Stimulated activated naive CD8-positive, alpha-beta T cell treated with anti-CD3 and anti-CD28 coated beads, Interleukin-15, Interleukin-2, amounts not matched to agents 100 ng/mL and 50 ng/mL, for 24 hours (primary cell): ENCODE results near the gene FAM9A.
"Not testable (repeated sequence)": the region's sequence is repeated elsewhere in the genome, so short reads cannot be mapped to it uniquely, and the experiment has no call there.

Experiments
- H3K27ac Mint-ChIP-seq: one replicate; pipeline ENCODE4 v1.8.0; 2021; ENCODE audit warnings: mild to moderate bottlenecking, mixed read lengths
- H3K27me3 Mint-ChIP-seq: one replicate; pipeline ENCODE4 v1.8.0; 2021; ENCODE audit warnings: mixed read lengths
- H3K36me3 Mint-ChIP-seq: one replicate; pipeline ENCODE4 v1.8.0; 2021; ENCODE audit warnings: low read depth, mixed read lengths
- H3K4me1 Mint-ChIP-seq: one replicate; pipeline ENCODE4 v1.8.0; 2021; ENCODE audit warnings: low read depth, mixed read lengths
- H3K4me3 Mint-ChIP-seq: one replicate; pipeline ENCODE4 v1.8.0; 2021; ENCODE audit warnings: mild to moderate bottlenecking, mixed read lengths
- H3K9me3 Mint-ChIP-seq: one replicate; pipeline ENCODE4 v1.8.0; 2021; ENCODE audit warnings: mixed read lengths

FAM9A gene

DNA sequence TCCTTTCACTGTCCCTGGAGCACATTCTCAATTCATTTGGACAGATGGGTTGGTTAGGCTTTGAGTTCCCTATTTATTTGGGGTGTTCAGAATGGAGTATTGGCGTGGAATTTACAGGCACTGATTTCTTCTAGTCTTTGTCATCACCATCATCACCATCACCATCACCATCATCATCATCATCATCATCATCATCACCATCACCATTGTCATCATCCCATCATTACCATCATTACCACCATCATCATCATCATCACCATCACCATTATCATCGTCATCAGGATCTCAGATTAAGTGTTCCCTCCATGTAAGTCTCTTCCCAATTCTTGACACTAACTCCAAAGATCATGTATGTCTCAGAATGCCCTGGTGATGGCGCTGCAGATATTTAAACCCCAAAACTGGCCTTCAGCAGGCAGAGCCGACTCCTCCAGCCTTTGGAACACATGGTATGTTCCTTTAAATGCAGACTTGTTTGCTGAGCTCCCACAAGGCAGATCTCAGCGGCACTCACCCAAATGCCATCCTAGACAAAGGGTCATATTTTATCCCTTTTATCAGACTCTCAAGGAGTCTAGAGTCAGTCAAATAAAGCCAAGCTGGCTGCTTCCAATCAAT lies 19.8 kb upstream of the FAM9A start:
- no peaks in the 10 kb centered on the region for H3K36me3 Mint-ChIP-seq

DNA sequence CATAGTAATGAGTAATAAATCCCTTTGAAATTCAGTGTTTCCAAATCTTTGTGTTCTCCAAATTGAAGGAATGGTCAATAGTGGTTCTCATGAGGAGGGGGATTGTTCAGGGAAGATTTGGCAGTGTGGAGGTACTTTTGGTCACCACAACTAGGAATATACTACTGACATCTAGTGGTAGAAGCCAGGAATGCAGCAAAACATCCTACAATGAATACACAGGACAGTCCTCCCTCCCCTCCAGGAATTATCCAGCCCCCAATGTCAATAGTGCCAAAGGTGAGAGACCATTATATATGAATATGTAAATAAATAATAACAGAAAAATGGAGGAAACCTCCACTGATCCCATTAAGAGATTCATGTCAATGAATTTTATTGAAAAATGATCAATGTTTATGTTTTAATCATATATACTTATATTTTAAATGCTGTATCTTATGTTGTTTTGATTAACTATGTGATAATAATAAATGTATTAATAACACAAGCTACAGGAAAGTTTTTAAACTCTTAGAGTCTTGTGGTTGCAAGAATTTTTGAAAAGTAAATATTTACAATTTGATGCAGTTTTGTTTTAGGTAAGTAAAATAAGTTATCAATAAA lies 14.4 kb upstream of the FAM9A start:
- H3K27me3 Mint-ChIP-seq = no peaks in the 10 kb centered on the region
- H3K36me3 Mint-ChIP-seq = no peaks in the 10 kb centered on the region
- no peak overlapping the region for H3K4me3 Mint-ChIP-seq
- no peaks in the 10 kb centered on the region for H3K4me1 Mint-ChIP-seq
- H3K9me3 Mint-ChIP-seq = no peaks in the 10 kb centered on the region
- H3K27ac Mint-ChIP-seq = no peak overlapping the region

More for the DNA sequence above, 19.8 kb upstream of the FAM9A start:
- H3K9me3 Mint-ChIP-seq = no peaks in the 10 kb centered on the region
- H3K27ac Mint-ChIP-seq = no peak overlapping the region
- H3K27me3 Mint-ChIP-seq = peaks cover 10% of the 10 kb centered on the region
- H3K4me3 Mint-ChIP-seq = no peak overlapping the region
- H3K4me1 Mint-ChIP-seq = no peaks in the 10 kb centered on the region

GRCh38 chrX:8813036-8813435 lies 11.9 kb upstream of the FAM9A start:
- H3K9me3 Mint-ChIP-seq = no peaks in the 10 kb centered on the region
- H3K36me3 Mint-ChIP-seq = no peaks in the 10 kb centered on the region
- no peaks in the 10 kb centered on the region for H3K27me3 Mint-ChIP-seq
- H3K4me1 Mint-ChIP-seq = no peaks in the 10 kb centered on the region
- no peak overlapping the region for H3K27ac Mint-ChIP-seq
- no peak overlapping the region for H3K4me3 Mint-ChIP-seq

DNA sequence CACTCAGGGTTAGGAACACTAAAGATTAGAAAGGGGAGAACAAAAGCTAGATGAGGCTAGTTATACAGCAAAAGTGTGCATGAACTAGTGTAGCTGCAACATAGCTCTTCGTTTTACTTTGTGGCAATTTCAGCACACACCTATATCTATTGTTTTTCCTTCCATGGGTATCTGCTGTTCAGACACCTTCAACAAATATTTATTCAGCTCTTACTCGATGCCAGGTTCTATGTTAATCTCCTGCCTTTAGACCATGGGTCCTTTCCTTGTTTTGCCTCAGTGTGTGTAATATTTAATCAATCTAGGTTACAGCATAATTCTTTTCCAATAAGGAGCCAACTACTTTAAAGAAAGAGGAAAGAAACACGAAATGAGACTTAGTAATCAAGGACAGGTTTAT lies 10.4 kb upstream of the FAM9A start:
- H3K27ac Mint-ChIP-seq = no peak overlapping the region
- no peaks in the 10 kb centered on the region for H3K9me3 Mint-ChIP-seq
- peaks cover 3% of the 10 kb centered on the region for H3K27me3 Mint-ChIP-seq
- no peaks in the 10 kb centered on the region for H3K4me1 Mint-ChIP-seq
- no peaks in the 10 kb centered on the region for H3K36me3 Mint-ChIP-seq
- no peak overlapping the region for H3K4me3 Mint-ChIP-seq

DNA sequence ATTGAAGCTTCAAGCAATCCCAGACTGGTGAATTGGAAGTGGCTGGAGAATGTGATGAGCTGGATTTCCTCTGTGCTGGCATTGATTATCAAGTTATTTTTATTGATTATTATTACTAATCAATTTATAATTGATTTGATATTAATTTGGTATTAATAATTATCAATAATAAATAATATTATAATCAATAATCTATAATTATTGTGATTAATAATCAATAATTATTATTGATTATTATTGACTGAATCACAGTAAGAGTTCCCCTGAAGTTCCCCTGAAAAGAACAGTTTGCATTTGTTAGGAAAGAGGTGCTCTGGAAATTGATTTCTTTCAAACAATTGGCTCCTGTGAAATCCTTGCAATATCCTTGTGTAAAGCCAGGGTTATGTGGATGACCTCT lies 7.5 kb upstream of the FAM9A start:
- Mint-ChIP-seq H3K9me3 (no peaks in the 10 kb centered on the region), H3K36me3 (no peaks in the 10 kb centered on the region), H3K27me3 (peaks cover 6% of the 10 kb centered on the region), H3K4me1 (no peaks in the 10 kb centered on the region), H3K27ac (no peak overlapping the region), H3K4me3 (no peak overlapping the region)

- Mint-ChIP-seq H3K4me1 (no peaks in the 10 kb centered on the region), H3K36me3 (no peaks in the 10 kb centered on the region), H3K9me3 (no peaks in the 10 kb centered on the region), H3K27me3 (peaks cover 6% of the 10 kb centered on the region), H3K4me3 (no peak overlapping the region), H3K27ac (no peak overlapping the region)
These were observed 4.8 kb upstream of the FAM9A start for GRCh38 chrX:8805974-8806373.

DNA sequence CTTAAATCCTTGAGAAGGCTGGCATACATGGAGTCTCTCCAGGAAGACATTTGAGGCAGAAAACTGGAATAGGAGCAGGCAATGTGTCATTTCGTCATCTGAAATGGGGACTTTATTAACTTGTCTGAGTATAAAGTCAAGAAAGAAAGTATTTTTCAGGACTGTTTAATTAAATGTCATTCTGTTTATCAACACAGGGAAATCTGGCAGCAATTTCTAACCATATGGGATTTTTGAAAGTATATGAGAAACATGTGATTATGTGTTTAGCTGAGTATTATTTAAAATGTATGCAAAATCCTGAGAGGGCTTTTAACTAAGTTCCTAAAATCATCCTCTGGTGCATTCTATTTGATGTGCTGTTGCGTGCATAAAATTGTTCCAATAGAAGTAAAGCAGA lies 3.9 kb upstream of the FAM9A start:
- peaks cover 6% of the 10 kb centered on the region for H3K27me3 Mint-ChIP-seq

GRCh38 chrX:8803326-8803725 lies 2.1 kb upstream of the FAM9A start:
- Mint-ChIP-seq H3K27ac (no peak overlapping the region), H3K36me3 (no peaks in the 10 kb centered on the region), H3K9me3 (no peaks in the 10 kb centered on the region), H3K4me1 (no peaks in the 10 kb centered on the region), H3K27me3 (peaks cover 6% of the 10 kb centered on the region), H3K4me3 (no peak overlapping the region)

More for the DNA sequence above, 3.9 kb upstream of the FAM9A start:
- H3K36me3 Mint-ChIP-seq = no peaks in the 10 kb centered on the region
- H3K4me1 Mint-ChIP-seq = no peaks in the 10 kb centered on the region
- no peak overlapping the region for H3K4me3 Mint-ChIP-seq
- no peak overlapping the region for H3K27ac Mint-ChIP-seq
- no peaks in the 10 kb centered on the region for H3K9me3 Mint-ChIP-seq

DNA sequence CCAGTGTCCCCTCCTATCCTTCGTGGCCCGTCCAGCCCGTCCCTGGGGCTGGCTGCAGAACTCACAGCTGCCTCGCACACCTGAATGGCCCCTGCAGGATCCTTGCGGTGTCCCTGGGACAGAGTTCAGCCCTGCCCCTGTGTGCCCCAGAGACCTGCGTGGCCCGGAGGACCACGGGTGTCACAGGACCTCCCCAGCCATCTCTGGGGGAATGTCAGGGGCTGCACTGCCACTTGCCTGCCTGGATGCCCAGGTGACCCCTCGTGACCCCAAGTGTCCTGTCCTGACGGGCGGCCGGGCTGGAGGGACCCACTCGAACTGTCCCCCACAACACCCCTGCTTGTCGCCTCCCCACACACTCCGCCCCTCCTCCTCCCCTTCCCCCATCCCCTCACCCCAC lies 832 bp downstream of the FAM9A start:
- H3K9me3 Mint-ChIP-seq, H3K4me1 Mint-ChIP-seq, H3K4me3 Mint-ChIP-seq, H3K36me3 Mint-ChIP-seq, H3K27me3 Mint-ChIP-seq, H3K27ac Mint-ChIP-seq: not testable (repeated sequence)

DNA sequence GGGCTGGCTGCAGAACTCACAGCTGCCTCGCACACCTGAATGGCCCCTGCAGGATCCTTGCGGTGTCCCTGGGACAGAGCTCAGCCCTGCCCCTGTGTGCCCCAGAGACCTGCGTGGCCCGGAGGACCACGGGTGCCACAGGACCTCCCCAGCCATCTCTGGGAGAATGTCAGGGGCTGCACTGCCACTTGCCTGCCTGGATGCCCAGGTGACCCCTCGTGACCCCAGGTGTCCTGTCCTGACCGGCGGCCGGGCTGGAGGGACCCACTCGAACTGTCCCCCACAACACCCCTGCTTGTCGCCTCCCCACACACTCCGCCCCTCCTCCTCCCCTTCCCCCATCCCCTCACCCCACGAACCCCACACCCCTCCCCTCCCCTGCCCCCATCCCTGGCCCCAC lies 1.9 kb downstream of the FAM9A start:
- H3K9me3 Mint-ChIP-seq, H3K4me1 Mint-ChIP-seq, H3K27ac Mint-ChIP-seq, H3K4me3 Mint-ChIP-seq, H3K27me3 Mint-ChIP-seq, H3K36me3 Mint-ChIP-seq: not testable (repeated sequence)

GRCh38 chrX:8798702-8799101 lies 2.5 kb downstream of the FAM9A start:
- H3K27ac Mint-ChIP-seq, H3K27me3 Mint-ChIP-seq, H3K9me3 Mint-ChIP-seq, H3K4me1 Mint-ChIP-seq, H3K4me3 Mint-ChIP-seq, H3K36me3 Mint-ChIP-seq: not testable (repeated sequence)

DNA sequence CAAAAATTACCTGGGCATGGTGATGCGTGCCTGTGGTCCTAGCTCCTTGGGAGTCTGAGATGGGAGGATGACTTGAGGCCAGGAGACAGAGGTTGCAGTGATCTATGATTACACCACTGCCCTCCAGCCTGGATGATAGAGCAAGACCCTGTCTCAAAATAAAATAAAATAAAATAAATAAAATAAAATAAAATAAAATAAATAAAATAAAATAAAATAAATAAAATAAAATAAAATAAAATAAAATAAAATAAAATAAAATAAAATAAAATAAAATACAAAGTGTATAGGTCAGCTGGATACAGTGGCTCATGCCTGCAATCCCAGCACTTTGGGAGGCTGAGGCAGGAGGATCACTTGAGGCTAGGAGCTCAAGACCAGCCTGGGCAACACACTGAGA lies 14.1 kb downstream of the FAM9A start:
- H3K4me3 Mint-ChIP-seq, H3K27me3 Mint-ChIP-seq, H3K27ac Mint-ChIP-seq, H3K36me3 Mint-ChIP-seq, H3K9me3 Mint-ChIP-seq, H3K4me1 Mint-ChIP-seq: not testable (repeated sequence)

- no peaks in the 10 kb centered on the region for H3K9me3 Mint-ChIP-seq
- no peaks in the 10 kb centered on the region for H3K4me1 Mint-ChIP-seq
- H3K27me3 Mint-ChIP-seq = no peaks in the 10 kb centered on the region
- H3K4me3 Mint-ChIP-seq = no peak overlapping the region
- H3K27ac Mint-ChIP-seq = no peak overlapping the region
- H3K36me3 Mint-ChIP-seq = no peaks in the 10 kb centered on the region
These were observed 17.0 kb downstream of the FAM9A start for GRCh38 chrX:8784162-8784561.

DNA sequence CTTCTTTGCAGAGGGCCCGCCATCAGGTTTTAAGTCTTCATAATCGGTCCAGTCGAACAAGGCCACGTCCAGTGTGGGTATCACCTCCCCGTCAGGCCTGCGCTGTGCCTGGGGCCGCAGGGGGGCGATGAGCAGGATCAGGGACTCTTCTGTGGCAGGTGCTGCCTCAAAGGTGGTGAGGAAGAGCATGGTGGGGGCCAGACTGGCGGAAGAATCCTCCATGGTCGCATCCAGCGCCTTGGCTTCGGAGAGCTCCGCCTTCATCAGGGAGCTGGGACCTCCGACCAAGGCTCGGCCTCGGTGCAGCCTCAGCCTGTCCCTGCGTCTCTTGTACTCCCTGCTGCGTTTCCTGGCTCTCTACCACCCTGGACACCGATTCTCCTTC lies 17.5 kb downstream of the FAM9A start:
- no peaks in the 10 kb centered on the region for H3K9me3 Mint-ChIP-seq

GRCh38 chrX:8783097-8783713 lies 18.0 kb downstream of the FAM9A start:
- H3K4me1 Mint-ChIP-seq = no peaks in the 10 kb centered on the region
- no peaks in the 10 kb centered on the region for H3K36me3 Mint-ChIP-seq
- H3K27ac Mint-ChIP-seq = no peak overlapping the region
- H3K4me3 Mint-ChIP-seq = peak overlapping the region; percentile 32
- H3K9me3 Mint-ChIP-seq = no peaks in the 10 kb centered on the region
- H3K27me3 Mint-ChIP-seq = no peaks in the 10 kb centered on the region

More for the DNA sequence above, 17.5 kb downstream of the FAM9A start:
- Mint-ChIP-seq H3K27ac (no peak overlapping the region), H3K27me3 (no peaks in the 10 kb centered on the region), H3K4me1 (no peaks in the 10 kb centered on the region), H3K36me3 (no peaks in the 10 kb centered on the region), H3K4me3 (no peak overlapping the region)

- Mint-ChIP-seq H3K4me3 (no peak overlapping the region), H3K9me3 (no peaks in the 10 kb centered on the region), H3K27ac (no peak overlapping the region), H3K36me3 (no peaks in the 10 kb centered on the region), H3K27me3 (no peaks in the 10 kb centered on the region), H3K4me1 (no peaks in the 10 kb centered on the region)
These were observed 18.6 kb downstream of the FAM9A start for GRCh38 chrX:8782595-8782994.
